Measurements from ENCODE around the gene ZDHHC6. TPM values are rescaled to one million over a fixed set of nuclear protein-coding genes. Genes with fewer than 3 reads are reported as not detected.

Gene ZDHHC6
- total RNA-seq, 1 experiment from 2014 or later: 35.2 TPM

- H2AK5ac ChIP-seq (ENCODE audit: insufficient read length, low read length): no peak overlapping the region
- no CpG with 5 or more reads among the region's 2 CpGs for WGBS (ENCODE audit: extremely low coverage, insufficient read length, low lambda C conversion rate)
- no peak overlapping the region for H4K8ac ChIP-seq (replicated peaks; ENCODE audit: insufficient read length, low read depth, low read length)
- no peaks in the 10 kb centered on the region for H3K4me1 Mint-ChIP-seq
- no peak overlapping the region for H3K4me3 Mint-ChIP-seq
- no peak overlapping the region for H3K4ac ChIP-seq (ENCODE audit: low read depth, low read length)
- no peaks in the 10 kb centered on the region for H3K9me3 ChIP-seq (ENCODE audit: control insufficient read depth, low read depth, low read length)
- H2AFZ ChIP-seq (ENCODE audit: low read length): no peak overlapping the region
- no peaks in the 10 kb centered on the region for H3K79me1 ChIP-seq (ENCODE audit: insufficient read depth, low read depth, low read length, poor library complexity, severe bottlenecking)
- no peak overlapping the region for H3K4me2 ChIP-seq (ENCODE audit: insufficient read depth, insufficient read length, low read length)
- TF ChIP-seq, protein P1, sequence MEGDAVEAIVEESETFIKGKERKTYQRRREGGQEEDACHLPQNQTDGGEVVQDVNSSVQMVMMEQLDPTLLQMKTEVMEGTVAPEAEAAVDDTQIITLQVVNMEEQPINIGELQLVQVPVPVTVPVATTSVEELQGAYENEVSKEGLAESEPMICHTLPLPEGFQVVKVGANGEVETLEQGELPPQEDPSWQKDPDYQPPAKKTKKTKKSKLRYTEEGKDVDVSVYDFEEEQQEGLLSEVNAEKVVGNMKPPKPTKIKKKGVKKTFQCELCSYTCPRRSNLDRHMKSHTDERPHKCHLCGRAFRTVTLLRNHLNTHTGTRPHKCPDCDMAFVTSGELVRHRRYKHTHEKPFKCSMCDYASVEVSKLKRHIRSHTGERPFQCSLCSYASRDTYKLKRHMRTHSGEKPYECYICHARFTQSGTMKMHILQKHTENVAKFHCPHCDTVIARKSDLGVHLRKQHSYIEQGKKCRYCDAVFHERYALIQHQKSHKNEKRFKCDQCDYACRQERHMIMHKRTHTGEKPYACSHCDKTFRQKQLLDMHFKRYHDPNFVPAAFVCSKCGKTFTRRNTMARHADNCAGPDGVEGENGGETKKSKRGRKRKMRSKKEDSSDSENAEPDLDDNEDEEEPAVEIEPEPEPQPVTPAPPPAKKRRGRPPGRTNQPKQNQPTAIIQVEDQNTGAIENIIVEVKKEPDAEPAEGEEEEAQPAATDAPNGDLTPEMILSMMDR (conservative IDR thresholded peaks at IDR 0.05): peak; percentile 63
- H2BK120ac ChIP-seq (ENCODE audit: low read depth, low read length, poor library complexity, severe bottlenecking): no peak overlapping the region
- H3K23ac ChIP-seq (ENCODE audit: insufficient read length, low read depth, low read length): no peak overlapping the region
- H2BK15ac ChIP-seq (ENCODE audit: low read depth, low read length): no peak overlapping the region
- no peaks in the 10 kb centered on the region for H3K4me1 ChIP-seq (ENCODE audit: insufficient read depth, low read length)
- no peak overlapping the region for H3K9ac ChIP-seq (ENCODE audit: extremely low read depth, insufficient read length, low read length)
- no peak overlapping the region for H3K27ac Mint-ChIP-seq
- no peaks in the 10 kb centered on the region for H3K79me2 ChIP-seq (ENCODE audit: insufficient read depth, low read length)
- H4K5ac ChIP-seq (ENCODE audit: insufficient read length, low read depth, low read length): no peak overlapping the region
- no peak for DNase-seq
- no peak overlapping the region for H3K27ac ChIP-seq (ENCODE audit: insufficient read length, low read depth, low read length)
- H2BK5ac ChIP-seq (ENCODE audit: insufficient read length, low read length): no peak overlapping the region
- no peak overlapping the region for H2BK20ac ChIP-seq (ENCODE audit: low read depth, low read length, poor library complexity, severe bottlenecking)
- H3K18ac ChIP-seq (ENCODE audit: insufficient read length, low read depth, low read length): no peak overlapping the region
- no peak overlapping the region for H4K91ac ChIP-seq (ENCODE audit: insufficient read length, low read depth, low read length)
- no peak overlapping the region for H3T11ph ChIP-seq (ENCODE audit: low read length)
- no peaks in the 10 kb centered on the region for H4K20me1 ChIP-seq (ENCODE audit: control insufficient read depth, insufficient read depth, insufficient read length)
- H2BK12ac ChIP-seq (ENCODE audit: insufficient read length, low read depth, low read length): no peak overlapping the region
- no peak overlapping the region for H3K56ac ChIP-seq (ENCODE audit: insufficient read length, low read depth, low read length)
- no peak overlapping the region for H3K14ac ChIP-seq (ENCODE audit: insufficient read depth, low read length)
- peaks cover 4 to 56% (median 35%) of the 10 kb centered on the region in 3 experiments for H3K36me3 Mint-ChIP-seq (ENCODE audit: insufficient read depth in 1 of 3, low read depth in 3 of 3)
- no peaks in the 10 kb centered on the region for H3K9me3 Mint-ChIP-seq
- H3K27me3 Mint-ChIP-seq (ENCODE audit: low read depth): no peaks in the 10 kb centered on the region
- H3K23me2 ChIP-seq (ENCODE audit: insufficient read length, low read depth, low read length, poor library complexity, severe bottlenecking): no peaks in the 10 kb centered on the region
- no peaks in the 10 kb centered on the region for H3K27me3 ChIP-seq (ENCODE audit: insufficient read depth, low read length)
Measured at GRCh38 chr10:112434988-112435619, 11.6 kb downstream of the ZDHHC6 start.

All from H9 (cell line).